ENCODE results near the gene ID4.
A peak's percentile ranks its signal among the peaks of the same experiment; 100 is the strongest.

- peak; percentile 92 for TF ChIP-seq CTCF (conservative IDR thresholded peaks at IDR 0.05; ENCODE audit: low read length)
- no peak for TF ChIP-seq EZH2phosphoT487 (IDR thresholded peaks at IDR 0.05; ENCODE audit: borderline replicate concordance, low read depth, low read length)
Measured at GRCh38 chr6:19812512-19813119, 24.6 kb upstream of the ID4 start.
